IMR-90 (cell line): Measurements from ENCODE around the gene UNC5A. TPM values are rescaled to one million over a fixed set of nuclear protein-coding genes. Genes with fewer than 3 reads are reported as not detected.

Source experiments
- ATAC-seq: fragments of 200-7000 bp; cut with Tn5 transposase; 2 replicates; pipeline ENCODE4 v1.9.1; 2020; ENCODE audit warnings: low read depth, mild to moderate bottlenecking, moderate library complexity
- BruUV-seq: library from RNA; stranded (reverse); fragments of 400-500 nt; replicated peaks from 2 replicates; lab custom pipeline; 2021; lab: Mats Ljungman, UMichigan
- CTCF ChIA-PET: fragments of 300-600 bp; formaldehyde crosslinking; extraction: SDS; loops from one replicate; lab custom pipeline; 2021; ENCODE audit warnings: antibody characterized with exemption; lab: Yijun Ruan, JAX
- POLR2A ChIA-PET: fragments of 300-600 bp; sonication (Branson Sonifier 250); formaldehyde crosslinking; loops from one replicate; lab custom pipeline; 2022; ENCODE audit warnings: antibody characterized with exemption; ENCODE audit not compliant: unreplicated experiment; lab: Charles Lee
- DNase-seq: peaks from one replicate; pipeline ENCODE4 v3.0.0; 2013
- H2AFZ ChIP-seq: replicated peaks from 2 replicates; pipeline ENCODE3; 2013; ENCODE audit warnings: low read length, mild to moderate bottlenecking; ENCODE audit not compliant: poor library complexity
- H2AK5ac ChIP-seq: 2 replicates; pipeline ENCODE4 v1.6.1; 2013; ENCODE audit warnings: low read depth, low read length, inconsistent platforms
- H2AK9ac ChIP-seq: replicated peaks from 2 replicates; pipeline ENCODE3; 2013; ENCODE audit warnings: mild to moderate bottlenecking, low read depth, low read length, moderate library complexity; ENCODE audit not compliant: poor library complexity
- H2BK120ac ChIP-seq: 2 replicates; pipeline ENCODE4 v1.6.1; 2013; ENCODE audit warnings: low read depth, low read length, inconsistent platforms
- H2BK15ac ChIP-seq: 3 replicates; pipeline ENCODE4 v1.6.1; 2013; ENCODE audit warnings: low read depth, low read length, inconsistent platforms
- H2BK20ac ChIP-seq: 2 replicates; pipeline ENCODE4 v1.6.1; 2013; ENCODE audit warnings: low read depth, mild to moderate bottlenecking, inconsistent platforms, low read length, moderate library complexity
- H2BK5ac ChIP-seq: 2 replicates; pipeline ENCODE4 v1.6.1; 2013; ENCODE audit warnings: mild to moderate bottlenecking, low read depth, low read length, inconsistent platforms; ENCODE audit not compliant: poor library complexity, severe bottlenecking
- H3K14ac ChIP-seq: replicated peaks from 2 replicates; pipeline ENCODE4 v1.6.1; 2013; ENCODE audit warnings: low read depth, low read length, inconsistent platforms
- H3K18ac ChIP-seq: 2 replicates; pipeline ENCODE4 v1.6.1; 2013; ENCODE audit warnings: low read depth, low read length, control low read depth
- H3K23ac ChIP-seq: 2 replicates; pipeline ENCODE4 v1.6.1; 2013; ENCODE audit warnings: low read depth, low read length, inconsistent platforms
- H3K27ac ChIP-seq: 2 replicates; pipeline ENCODE4 v1.5.1; 2013; ENCODE audit warnings: mild to moderate bottlenecking, control low read depth, low read length; ENCODE audit not compliant: insufficient read depth
- H3K27me3 ChIP-seq: 2 replicates; pipeline ENCODE4 v1.6.1; 2013; ENCODE audit warnings: low read length; ENCODE audit not compliant: control insufficient read depth, insufficient read depth
- H3K36me3 ChIP-seq: 2 replicates; pipeline ENCODE4 v1.6.1; 2013; ENCODE audit warnings: low read length, mixed read lengths; ENCODE audit not compliant: control insufficient read depth, insufficient read depth
- H3K4ac ChIP-seq: 2 replicates; pipeline ENCODE4 v1.6.1; 2013; ENCODE audit warnings: low read depth, low read length, inconsistent platforms
- H3K4me1 ChIP-seq: 2 replicates; pipeline ENCODE4 v1.6.1; 2013; ENCODE audit warnings: low read length, mixed read lengths; ENCODE audit not compliant: control insufficient read depth, insufficient read depth
- H3K4me2 ChIP-seq: 2 replicates; pipeline ENCODE4 v1.6.1; 2013; ENCODE audit warnings: low read depth, mild to moderate bottlenecking, control low read depth, low read length, moderate library complexity
- H3K4me3 ChIP-seq: 2 replicates; pipeline ENCODE4 v1.5.1; 2013; ENCODE audit warnings: low read depth, mild to moderate bottlenecking, control low read depth, low read length, moderate library complexity; ENCODE audit not compliant: insufficient read depth
- H3K56ac ChIP-seq: 2 replicates; pipeline ENCODE4 v1.6.1; 2013; ENCODE audit warnings: low read length, inconsistent platforms; ENCODE audit not compliant: insufficient read depth; ENCODE audit errors: extremely low read depth
- H3K79me1 ChIP-seq, 2 experiments: 2 replicates each; pipeline ENCODE4 v1.6.1; 2013; ENCODE audit warnings: low read length in 2 of 2, inconsistent platforms in 1 of 2, low read depth in 1 of 2
- H3K9ac ChIP-seq: 2 replicates; pipeline ENCODE4 v1.6.1; 2013; ENCODE audit warnings: low read depth, low read length, control low read depth
- H3K9me1 ChIP-seq: 2 replicates; pipeline ENCODE4 v1.6.1; 2013; ENCODE audit warnings: low read length, inconsistent platforms; ENCODE audit not compliant: insufficient read depth
- H3K9me3 ChIP-seq: 2 replicates; pipeline ENCODE4 v1.6.1; 2013; ENCODE audit warnings: low read length; ENCODE audit not compliant: control insufficient read depth, insufficient read depth
- H4K20me1 ChIP-seq: 2 replicates; pipeline ENCODE4 v1.6.1; 2013; ENCODE audit warnings: low read length, inconsistent platforms; ENCODE audit not compliant: insufficient read depth
- H4K5ac ChIP-seq: 2 replicates; pipeline ENCODE4 v1.6.1; 2013; ENCODE audit warnings: mild to moderate bottlenecking, low read depth, low read length, control low read depth
- H4K8ac ChIP-seq, 2 experiments: 2 replicates each; pipeline ENCODE4 v1.6.1; 2013; ENCODE audit warnings: low read depth in 2 of 2, low read length in 2 of 2, control low read depth in 1 of 2, inconsistent platforms in 1 of 2
- H4K91ac ChIP-seq: 2 replicates; pipeline ENCODE4 v1.6.1; 2013; ENCODE audit warnings: low read depth, low read length, inconsistent platforms; ENCODE audit not compliant: insufficient read depth
- CHD1 ChIP-seq: IDR thresholded peaks from 2 replicates; pipeline ENCODE4 v1.6.1; 2012; ENCODE audit warnings: low read depth, low read length, improper control_type of control experiment
- MAFK ChIP-seq: IDR thresholded peaks from 2 replicates; pipeline ENCODE4 v1.6.1; 2012; ENCODE audit warnings: low read depth, low read length, improper control_type of control experiment
- WGBS, 2 experiments: methylation state at CpG; one replicate each; pipeline versions ENCODE4 v1.1.5 to v1.1.7; 2013; ENCODE audit warnings: missing lambda C conversion rate in 2 of 2; ENCODE audit not compliant: insufficient read length in 1 of 2; ENCODE audit errors: extremely low coverage in 2 of 2; 5-methylcytosine and 5-hydroxymethylcytosine counted together
- dilution Hi-C: fragments of 300-500 bp; cut with HindIII; formaldehyde crosslinking; loops from one replicate; pipeline ENCODE4 v1.14.3; 2018; ENCODE audit warnings: low sequenced_read_pairs; ENCODE audit not compliant: unreplicated experiment
- in situ Hi-C: fragments of 300-500 bp; cut with MboI; formaldehyde crosslinking; loops from 3 replicates; pipeline ENCODE4 v1.14.3; 2019; ENCODE audit warnings: low sequenced_read_pairs, inconsistent platforms, mixed read lengths
- intact Hi-C: fragments of 100-400 bp; cut with micrococcal nuclease; formaldehyde crosslinking; loops from 2 replicates; pipeline ENCODE4 v1.10.0; 2022
- polyA plus RNA-seq, 3 experiments: library from polyadenylated mRNA; depleted of rRNA; stranded (reverse); fragments of >200 nt; gene quantifications; 2 replicates each; pipeline ENCODE4 v1.2.3, GENCODE V29; 2012; ENCODE audit warnings: low replicate concordance in 1 of 3
- total RNA-seq: library from RNA; depleted of rRNA; stranded (reverse); fragments of >200 nt; gene quantifications from 2 replicates; pipeline ENCODE4 v1.2.3, GENCODE V29; 2012

UNC5A gene
- total and polyA plus RNA-seq, 2 of the 4 experiments (the other 2 are of a cell fraction): not detected

DNA sequence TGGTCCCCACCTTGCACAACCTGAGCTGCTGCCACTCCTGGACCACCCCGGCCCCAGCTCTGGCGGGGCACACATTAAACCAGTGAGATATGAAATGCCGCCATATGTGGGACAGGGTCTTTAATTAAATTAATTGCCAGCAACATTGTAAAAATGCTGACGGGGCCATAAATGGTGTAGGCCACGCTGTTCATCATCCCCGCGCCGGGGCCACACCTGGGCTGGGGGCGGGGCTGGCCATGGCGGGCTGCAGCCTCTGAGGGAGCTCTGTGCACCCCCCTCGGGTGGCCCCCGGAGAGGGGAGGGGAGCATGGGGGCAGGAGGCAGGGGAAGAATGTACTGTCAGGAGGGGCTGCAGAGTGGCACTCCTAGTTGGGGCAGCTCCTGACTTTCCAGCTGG lies 41.0 kb downstream of the UNC5A start:
- Histone ChIP-seq H3K56ac (no peak overlapping the region), H3K27me3 (peaks cover 50% of the 10 kb centered on the region; the same call in 1 of the 2 replicates), H3K9me1 (no peaks in the 10 kb centered on the region), H2AK9ac (no peak overlapping the region), H4K8ac (no peak overlapping the region), H3K36me3 (no peaks in the 10 kb centered on the region), H3K4me1 (no peaks in the 10 kb centered on the region), H4K5ac (no peak overlapping the region), H3K4me3 (no peak overlapping the region), H2AK5ac (no peak overlapping the region), H3K4ac (no peak overlapping the region), H2BK20ac (no peak overlapping the region), H2BK15ac (no peak overlapping the region), H3K27ac (no peak overlapping the region), H2BK120ac (no peak overlapping the region), H3K23ac (no peak overlapping the region), H3K79me1 (no peaks in the 10 kb centered on the region), H2AFZ (no peak overlapping the region), H4K20me1 (no peaks in the 10 kb centered on the region), H3K14ac (no peak overlapping the region), H2BK5ac (no peak overlapping the region), H4K91ac (no peak overlapping the region), H3K9ac (no peak overlapping the region), H3K9me3 (no peaks in the 10 kb centered on the region), H3K4me2 (no peak overlapping the region), H3K18ac (no peak overlapping the region)
- TF ChIP-seq CHD1: no peak
- peak; percentile 74 for TF ChIP-seq MAFK
- ChIA-PET POLR2A (no interaction called here), CTCF (no interaction called here)
- WGBS, 2 experiments: 20% methylated on average over 1 of the region's 12 CpGs; no CpG with 5 or more reads in 1 of the 2 experiments
- intact Hi-C loops: no loop called here
- DNase-seq: no peak
- no peak for ATAC-seq
- dilution Hi-C loops: no loop called here
- BruUV-seq: no TSS peak
- in situ Hi-C loops: no loop called here
